Measurements from ENCODE around the gene ZP3.
"Not testable (repeated sequence)": the region's sequence is repeated elsewhere in the genome, so short reads cannot be mapped to it uniquely, and the experiment has no call there.

DNA sequence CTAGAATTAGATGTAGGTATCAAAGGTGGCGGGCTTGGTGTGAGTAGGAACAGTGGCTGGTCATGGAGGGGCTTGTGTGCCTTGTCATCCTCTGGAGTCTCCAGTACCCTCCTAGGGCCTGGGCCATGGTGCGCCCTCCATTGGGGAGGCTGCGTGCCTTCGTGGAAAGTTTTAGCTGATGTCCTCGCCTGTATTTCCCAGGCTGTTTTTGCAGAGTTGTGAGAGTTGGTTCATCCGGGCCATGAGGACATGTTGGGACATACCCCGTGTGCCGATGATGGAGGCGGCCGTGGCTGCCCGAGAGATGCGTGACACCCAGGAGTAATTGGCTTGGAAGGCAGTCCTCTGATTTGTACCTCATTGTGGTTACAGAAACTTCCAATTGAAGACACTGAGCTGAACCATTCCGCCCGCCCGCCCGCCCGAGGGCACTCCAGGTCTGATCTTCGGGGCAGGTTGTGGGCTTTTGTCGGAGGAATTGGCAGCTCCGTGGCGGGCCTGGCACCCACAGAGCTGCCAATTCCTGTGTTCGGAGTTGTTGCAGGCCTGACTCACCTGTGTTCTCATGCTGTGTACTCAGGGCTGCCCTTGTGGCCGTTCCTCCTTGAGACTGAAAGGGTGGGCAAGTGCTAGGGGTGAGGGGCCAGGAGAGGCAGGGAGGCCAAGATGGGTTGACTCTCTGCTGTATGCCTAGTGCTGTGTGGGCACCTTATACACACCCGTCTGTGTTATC lies 52.2 kb downstream of the ZP3 start:
- TF ChIP-seq, protein P1, sequence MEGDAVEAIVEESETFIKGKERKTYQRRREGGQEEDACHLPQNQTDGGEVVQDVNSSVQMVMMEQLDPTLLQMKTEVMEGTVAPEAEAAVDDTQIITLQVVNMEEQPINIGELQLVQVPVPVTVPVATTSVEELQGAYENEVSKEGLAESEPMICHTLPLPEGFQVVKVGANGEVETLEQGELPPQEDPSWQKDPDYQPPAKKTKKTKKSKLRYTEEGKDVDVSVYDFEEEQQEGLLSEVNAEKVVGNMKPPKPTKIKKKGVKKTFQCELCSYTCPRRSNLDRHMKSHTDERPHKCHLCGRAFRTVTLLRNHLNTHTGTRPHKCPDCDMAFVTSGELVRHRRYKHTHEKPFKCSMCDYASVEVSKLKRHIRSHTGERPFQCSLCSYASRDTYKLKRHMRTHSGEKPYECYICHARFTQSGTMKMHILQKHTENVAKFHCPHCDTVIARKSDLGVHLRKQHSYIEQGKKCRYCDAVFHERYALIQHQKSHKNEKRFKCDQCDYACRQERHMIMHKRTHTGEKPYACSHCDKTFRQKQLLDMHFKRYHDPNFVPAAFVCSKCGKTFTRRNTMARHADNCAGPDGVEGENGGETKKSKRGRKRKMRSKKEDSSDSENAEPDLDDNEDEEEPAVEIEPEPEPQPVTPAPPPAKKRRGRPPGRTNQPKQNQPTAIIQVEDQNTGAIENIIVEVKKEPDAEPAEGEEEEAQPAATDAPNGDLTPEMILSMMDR (IDR thresholded peaks at IDR 0.05), result not testable (repeated sequence)
- TF ChIP-seq POLR2A (IDR thresholded peaks at IDR 0.05), result not testable (repeated sequence)
